Astrocyte (in vitro differentiated cells and primary cell): ENCODE results near the gene CCDC178. TPM values are rescaled to one million over a fixed set of nuclear protein-coding genes. Genes with fewer than 3 reads are reported as not detected.

Experiments used
- DNase-seq: peaks from one replicate; pipeline ENCODE4 v3.0.0-alpha.2; 2010; ENCODE audit warnings: low read depth
- FAIRE-seq: peaks from 2 replicates; lab custom pipeline; 2011; peaks lifted over from hg19 to GRCh38; lab: Jason Lieb, UNC
- H2AFZ ChIP-seq: 2 replicates; pipeline ENCODE4 v1.6.0; 2012; ENCODE audit warnings: low read depth, low read length, inconsistent platforms
- H3K27ac ChIP-seq: 2 replicates; pipeline ENCODE4 v1.5.1; 2011; ENCODE audit warnings: low read depth, low read length, inconsistent platforms
- H3K27me3 ChIP-seq: 2 replicates; pipeline ENCODE4 v1.6.0; 2011; ENCODE audit warnings: low read length, inconsistent platforms; ENCODE audit not compliant: insufficient read depth
- H3K36me3 ChIP-seq: 2 replicates; pipeline ENCODE4 v1.5.1; 2011; ENCODE audit warnings: low read length, inconsistent platforms; ENCODE audit not compliant: insufficient read depth
- H3K4me1 ChIP-seq: 2 replicates; pipeline ENCODE4 v1.5.1; 2011; ENCODE audit warnings: low read length, inconsistent platforms; ENCODE audit not compliant: insufficient read depth
- H3K4me2 ChIP-seq: 2 replicates; pipeline ENCODE4 v1.6.0; 2012; ENCODE audit warnings: low read length, inconsistent platforms
- H3K4me3 ChIP-seq: 2 replicates; pipeline ENCODE4 v1.5.1; 2011; ENCODE audit warnings: low read depth, mild to moderate bottlenecking, low read length, inconsistent platforms; ENCODE audit not compliant: insufficient read depth
- H3K79me2 ChIP-seq: 2 replicates; pipeline ENCODE4 v1.6.0; 2012; ENCODE audit warnings: mild to moderate bottlenecking, low read length, inconsistent platforms; ENCODE audit not compliant: insufficient read depth
- H3K9ac ChIP-seq: 2 replicates; pipeline ENCODE4 v1.6.0; 2012; ENCODE audit warnings: mild to moderate bottlenecking, low read length, inconsistent platforms
- H3K9me3 ChIP-seq: 2 replicates; pipeline ENCODE4 v1.5.1; 2012; ENCODE audit warnings: low read depth, mild to moderate bottlenecking, low read length, inconsistent platforms; ENCODE audit not compliant: insufficient read depth
- H4K20me1 ChIP-seq: 2 replicates; pipeline ENCODE4 v1.6.0; 2012; ENCODE audit warnings: low read length, inconsistent platforms; ENCODE audit not compliant: insufficient read depth
- H3K27ac Mint-ChIP-seq: one replicate; pipeline ENCODE4 v1.8.0; 2021; ENCODE audit warnings: mild to moderate bottlenecking, mixed read lengths; ENCODE audit not compliant: unreplicated experiment
- H3K27me3 Mint-ChIP-seq: one replicate; pipeline ENCODE4 v1.8.0; 2021; ENCODE audit warnings: low read depth, mixed read lengths; ENCODE audit not compliant: unreplicated experiment
- H3K36me3 Mint-ChIP-seq: one replicate; pipeline ENCODE4 v1.8.0; 2021; ENCODE audit warnings: low read depth, mixed read lengths; ENCODE audit not compliant: unreplicated experiment
- H3K4me1 Mint-ChIP-seq: one replicate; pipeline ENCODE4 v1.8.0; 2021; ENCODE audit warnings: low read depth, mixed read lengths; ENCODE audit not compliant: unreplicated experiment
- H3K4me3 Mint-ChIP-seq: one replicate; pipeline ENCODE4 v1.8.0; 2021; ENCODE audit warnings: mild to moderate bottlenecking, moderate library complexity, mixed read lengths; ENCODE audit not compliant: unreplicated experiment
- H3K9me3 Mint-ChIP-seq: one replicate; pipeline ENCODE4 v1.8.0; 2021; ENCODE audit warnings: mild to moderate bottlenecking, mixed read lengths; ENCODE audit not compliant: unreplicated experiment
- CTCF ChIP-seq: IDR thresholded peaks from 2 replicates; pipeline ENCODE4 v1.5.1; 2011; ENCODE audit warnings: low read depth, mild to moderate bottlenecking, inconsistent platforms, low read length, moderate library complexity; ENCODE audit not compliant: insufficient read depth
- EZH2 ChIP-seq: IDR thresholded peaks from 2 replicates; pipeline ENCODE4 v1.6.1; 2012; ENCODE audit warnings: mild to moderate bottlenecking, low read length, inconsistent platforms; ENCODE audit not compliant: insufficient read depth
- total RNA-seq: library from RNA; stranded (reverse); gene quantifications from 2 replicates; pipeline ENCODE4 v1.2.1, GENCODE V29; 2021

CCDC178 gene
- total RNA-seq, 1 donor from 2014 or later: 0.30 TPM

GRCh38 chr18:33264566-33264965 is 176.0 kb downstream of the CCDC178 start:
- H3K4me2 ChIP-seq: no peak overlapping the region
- no peaks in the 10 kb centered on the region for H3K79me2 ChIP-seq
- H4K20me1 ChIP-seq: no peaks in the 10 kb centered on the region
- TF ChIP-seq CTCF (no peak), EZH2 (no peak)
- Mint-ChIP-seq H3K27ac (no peak overlapping the region), H3K27me3 (no peaks in the 10 kb centered on the region), H3K4me1 (peaks cover 1% of the 10 kb centered on the region), H3K9me3 (no peaks in the 10 kb centered on the region), H3K36me3 (no peaks in the 10 kb centered on the region), H3K4me3 (no peak overlapping the region)
- no peak for FAIRE-seq
- H3K9ac ChIP-seq: no peak overlapping the region
- no peaks in the 10 kb centered on the region for H3K4me1 ChIP-seq
- H3K36me3 ChIP-seq: no peaks in the 10 kb centered on the region
- H3K27me3 ChIP-seq: no peaks in the 10 kb centered on the region
- H3K27ac ChIP-seq: no peak overlapping the region
- no peak for DNase-seq
- no peak overlapping the region for H2AFZ ChIP-seq
- H3K4me3 ChIP-seq: no peak overlapping the region
- no peaks in the 10 kb centered on the region for H3K9me3 ChIP-seq

GRCh38 chr18:33239298-33239697 is 201.2 kb downstream of the CCDC178 start:
- H3K27ac ChIP-seq: no peak overlapping the region
- Mint-ChIP-seq H3K27me3 (no peaks in the 10 kb centered on the region), H3K9me3 (no peaks in the 10 kb centered on the region), H3K36me3 (no peaks in the 10 kb centered on the region), H3K27ac (no peak overlapping the region), H3K4me3 (no peak overlapping the region), H3K4me1 (no peaks in the 10 kb centered on the region)
- TF ChIP-seq EZH2 (no peak), CTCF (no peak)
- no peaks in the 10 kb centered on the region for H4K20me1 ChIP-seq
- H3K9me3 ChIP-seq: no peaks in the 10 kb centered on the region
- no peak overlapping the region for H3K4me2 ChIP-seq
- no peak overlapping the region for H3K9ac ChIP-seq
- no peaks in the 10 kb centered on the region for H3K79me2 ChIP-seq
- DNase-seq: no peak
- no peaks in the 10 kb centered on the region for H3K4me1 ChIP-seq
- no peak overlapping the region for H2AFZ ChIP-seq
- no peak overlapping the region for H3K4me3 ChIP-seq
- no peaks in the 10 kb centered on the region for H3K27me3 ChIP-seq
- H3K36me3 ChIP-seq: no peaks in the 10 kb centered on the region
- no peak for FAIRE-seq

- TF ChIP-seq CTCF (no peak), EZH2 (no peak)
- DNase-seq (no peak), FAIRE-seq (no peak)
- Histone ChIP-seq H3K4me2 (no peak overlapping the region), H3K36me3 (no peaks in the 10 kb centered on the region), H4K20me1 (no peaks in the 10 kb centered on the region), H3K27me3 (no peaks in the 10 kb centered on the region), H3K9me3 (no peaks in the 10 kb centered on the region), H3K79me2 (no peaks in the 10 kb centered on the region), H3K9ac (peak overlapping the region; percentile 7), H2AFZ (peak overlapping the region; percentile 44), H3K27ac (no peak overlapping the region), H3K4me1 (no peaks in the 10 kb centered on the region), H3K4me3 (no peak overlapping the region)
- no peaks in the 10 kb centered on the region for H3K9me3 Mint-ChIP-seq
- H3K36me3 Mint-ChIP-seq: no peaks in the 10 kb centered on the region
- no peaks in the 10 kb centered on the region for H3K27me3 Mint-ChIP-seq
- H3K4me3 Mint-ChIP-seq: no peak overlapping the region
- no peak overlapping the region for H3K27ac Mint-ChIP-seq
- H3K4me1 Mint-ChIP-seq: peaks cover 2% of the 10 kb centered on the region
Measured at GRCh38 chr18:33232318-33232626, 208.2 kb downstream of the CCDC178 start.
